ENCODE results near the gene OR2B2. TPM values are rescaled to one million over a fixed set of nuclear protein-coding genes. Genes with fewer than 3 reads are reported as not detected.
A peak's percentile ranks its signal among the peaks of the same experiment; 100 is the strongest.

OR2B2 gene
- total and polyA plus RNA-seq, 8 donors = not detected

- Histone ChIP-seq H3K27me3 (peaks cover 0 to 36% (median 1%) of the 10 kb centered on the region in 4 donors), H3K4me1 (peaks cover 4 to 13% (median 9%) of the 10 kb centered on the region in 3 donors), H3K9me3 (no peaks in the 10 kb centered on the region), H3K36me3 (no peaks in the 10 kb centered on the region), H3K27ac (peak overlapping the region in 1 of 4 donors; percentile 42), H3K4me3 (peak overlapping the region in 3 of 4 donors; percentile 19 to 52 (median 46))
- DNase-seq = peak in 1 of 6 donors; percentile 20
- intact Hi-C loops (cut with DNase I) = no loop called here
- TF ChIP-seq CTCF (IDR thresholded peaks at IDR 0.05) = no peak
- 2 to 3% methylated on average over 17 of the region's 17 CpGs for WGBS, 2 donors
- peak in 2 of 4 donors; percentile 5 to 18 for ATAC-seq
- no peak for FAIRE-seq
Measured at GRCh38 chr6:27865850-27866356, 46.3 kb downstream of the OR2B2 start.

DNA sequence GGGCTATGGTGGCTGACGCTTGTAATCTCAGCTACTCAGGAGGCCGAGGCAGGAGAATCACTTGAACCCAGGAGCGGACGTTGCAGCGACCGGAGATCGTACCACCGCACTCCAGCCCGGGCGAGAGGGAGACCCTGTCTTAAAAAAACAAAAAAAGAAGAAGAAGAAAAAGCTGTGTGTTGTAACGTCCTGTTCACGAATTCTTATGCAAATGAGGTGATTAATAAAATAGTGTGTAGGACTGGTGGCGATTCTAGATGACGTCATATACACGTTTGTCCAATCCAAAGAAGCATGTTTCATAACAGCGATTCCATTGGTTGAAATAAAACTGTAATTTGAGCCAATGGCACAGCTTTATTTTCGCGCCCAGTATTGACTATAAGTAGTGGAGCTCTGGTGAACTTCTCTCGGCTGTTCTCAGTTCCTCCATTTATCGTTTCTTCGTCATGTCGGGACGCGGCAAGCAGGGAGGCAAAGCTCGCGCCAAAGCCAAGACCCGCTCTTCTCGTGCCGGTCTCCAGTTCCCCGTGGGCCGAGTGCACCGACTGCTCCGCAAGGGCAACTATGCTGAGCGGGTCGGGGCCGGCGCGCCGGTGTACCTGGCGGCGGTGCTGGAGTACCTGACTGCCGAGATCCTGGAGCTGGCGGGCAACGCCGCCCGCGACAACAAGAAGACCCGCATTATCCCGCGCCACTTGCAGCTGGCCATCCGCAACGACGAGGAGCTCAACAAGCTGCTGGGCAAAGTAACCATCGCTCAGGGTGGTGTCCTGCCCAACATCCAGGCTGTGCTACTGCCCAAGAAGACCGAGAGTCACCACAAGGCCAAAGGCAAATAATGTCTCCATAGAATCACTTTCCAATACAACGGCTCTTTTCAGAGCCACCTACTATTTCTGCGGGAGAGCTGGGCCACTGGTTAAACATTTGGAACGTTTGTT lies 47.0 kb downstream of the OR2B2 start:
- peak; percentile 96 for FAIRE-seq

DNA sequence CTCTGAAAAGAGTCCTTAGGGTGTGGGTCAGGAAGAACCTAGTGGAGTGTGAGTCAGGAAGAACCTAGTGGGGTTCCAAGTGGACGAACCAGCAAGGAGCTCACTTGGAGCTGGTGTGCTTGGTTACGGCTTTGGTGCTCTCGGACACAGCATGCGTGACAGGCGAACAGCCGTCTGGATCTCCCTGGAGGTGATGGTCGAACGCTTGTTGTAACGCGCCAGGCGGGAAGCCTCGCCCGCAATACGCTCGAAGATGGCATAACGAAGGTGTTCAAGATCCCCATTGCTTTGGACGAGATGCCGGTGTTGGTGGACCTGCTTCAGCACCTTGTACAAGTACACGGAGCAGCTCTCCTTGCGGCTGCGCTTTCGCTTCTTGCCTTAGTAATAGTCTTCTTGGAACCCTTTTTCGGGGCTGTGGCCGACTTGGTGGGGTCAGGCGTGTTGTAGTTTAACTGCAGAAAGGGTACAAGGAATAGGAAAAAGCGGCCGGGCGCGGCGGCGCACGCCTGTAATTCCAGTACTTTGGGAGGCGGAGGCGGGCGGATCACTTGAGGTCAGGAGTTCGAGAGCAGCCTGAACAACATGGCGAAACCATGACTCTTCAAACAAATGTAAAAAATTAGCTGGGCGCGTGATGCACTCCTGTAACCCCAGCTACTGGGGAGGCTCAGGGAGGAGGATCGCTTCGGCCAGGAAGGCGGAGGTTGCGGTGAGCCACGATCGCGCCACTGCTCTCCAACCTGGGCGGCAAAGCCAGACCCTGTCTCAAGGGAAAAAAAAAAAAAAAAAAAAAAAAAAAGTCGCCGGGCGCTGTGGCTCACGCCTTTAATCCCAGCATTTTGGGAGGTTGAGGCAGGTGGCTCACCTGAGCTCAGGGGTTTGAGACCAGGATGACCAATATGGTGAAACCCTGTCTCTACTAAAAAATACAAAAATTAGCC lies 48.0 kb downstream of the OR2B2 start:
- Histone ChIP-seq H3K27me3 (peaks cover 0 to 33% (median 1%) of the 10 kb centered on the region in 4 donors), H3K9me3 (no peaks in the 10 kb centered on the region), H3K4me1 (peaks cover 4 to 13% (median 9%) of the 10 kb centered on the region in 3 donors), H3K36me3 (no peaks in the 10 kb centered on the region), H3K27ac (peak overlapping the region in 1 of 4 donors; percentile 49), H3K4me3 (peak overlapping the region; percentile 33 to 52 (median 41))
- WGBS, 2 donors = 24 to 26% methylated on average over 51 of the region's 51 CpGs
- intact Hi-C loops (cut with DNase I) = no loop called here
- TF ChIP-seq CTCF (IDR thresholded peaks at IDR 0.05) = no peak
- ATAC-seq (peak in 1 of 4 donors; percentile 2), FAIRE-seq (no peak), DNase-seq (peak in 2 of 6 donors; percentile 13 to 22)

More for the DNA sequence above, 47.0 kb downstream of the OR2B2 start:
- Histone ChIP-seq H3K36me3 (no peaks in the 10 kb centered on the region), H3K27ac (peak overlapping the region in 2 of 4 donors; percentile 42 to 49), H3K9me3 (no peaks in the 10 kb centered on the region), H3K4me3 (peak overlapping the region; percentile 33 to 52 (median 41)), H3K27me3 (peaks cover 0 to 36% (median 1%) of the 10 kb centered on the region in 4 donors), H3K4me1 (peaks cover 4 to 13% (median 9%) of the 10 kb centered on the region in 3 donors)
- intact Hi-C loops (cut with DNase I) = no loop called here
- TF ChIP-seq CTCF (IDR thresholded peaks at IDR 0.05) = no peak
- peak; percentile 45 to 79 (median 66) for DNase-seq
- peak; percentile 88 to 97 (median 92) for ATAC-seq
- 1% methylated on average over 58 of the region's 58 CpGs for WGBS, 2 donors

DNA sequence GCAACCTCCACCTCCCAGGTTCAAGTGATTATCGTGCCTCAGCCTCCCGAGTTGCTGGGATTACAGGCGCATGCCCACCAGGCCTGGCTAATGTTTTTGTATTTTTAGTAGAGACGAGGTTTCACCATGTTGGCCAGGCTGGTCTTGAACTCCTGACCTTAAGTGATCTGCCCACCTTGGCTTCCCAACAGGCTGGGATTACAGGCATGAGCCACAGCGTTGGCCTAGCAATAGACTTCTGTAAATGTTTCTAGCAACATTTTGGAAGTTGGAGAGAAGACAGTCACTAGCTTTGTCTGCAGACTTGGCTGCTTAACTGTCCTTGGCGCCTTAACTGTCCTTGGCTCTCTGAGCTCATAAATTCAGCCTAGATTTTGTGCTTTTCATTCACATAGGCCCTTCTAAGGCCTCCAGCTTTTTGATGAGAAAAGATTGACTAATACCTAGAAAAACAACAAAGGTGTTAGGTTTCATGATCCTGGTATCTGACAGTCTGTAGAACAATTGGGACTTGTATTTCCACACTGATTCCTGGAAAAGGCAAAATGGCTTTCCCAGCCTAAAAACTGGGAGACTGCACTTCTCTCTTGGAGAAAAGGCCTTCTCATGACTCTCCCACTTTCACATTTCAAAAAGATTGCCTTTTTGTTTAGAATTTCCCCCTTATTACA lies 49.7 kb downstream of the OR2B2 start:
- 73 to 82% methylated on average over 6 of the region's 6 CpGs for WGBS, 2 donors
- intact Hi-C loops (cut with DNase I) = no loop called here
- ATAC-seq = no peak

More for the DNA sequence above, 49.7 kb downstream of the OR2B2 start:
- Histone ChIP-seq H3K36me3 (no peaks in the 10 kb centered on the region), H3K27ac (no peak overlapping the region), H3K27me3 (peaks cover 0 to 16% (median under 1%) of the 10 kb centered on the region in 4 donors), H3K9me3 (no peaks in the 10 kb centered on the region), H3K4me3 (no peak overlapping the region), H3K4me1 (peaks cover 4 to 13% (median 9%) of the 10 kb centered on the region in 3 donors)
- DNase-seq (no peak), FAIRE-seq (no peak)
- no peak for TF ChIP-seq CTCF (IDR thresholded peaks at IDR 0.05)
